SK-N-SH (cell line): Measurements from ENCODE around the gene YKT6. TPM values are rescaled to one million over a fixed set of nuclear protein-coding genes. Genes with fewer than 3 reads are reported as not detected.

Experiments used
- CTCF ChIA-PET: fragments of 300-600, 350-600 bp; formaldehyde crosslinking; extraction: SDS; loops from one replicate; lab custom pipeline; 2021; lab: Yijun Ruan, JAX
- POLR2A ChIA-PET: fragments of 350-600 bp; sonication (Branson Sonifier 250); formaldehyde crosslinking; extraction: SDS; loops from one replicate; lab custom pipeline; 2020; ENCODE audit warnings: antibody characterized with exemption, inconsistent platforms; lab: Yijun Ruan, JAX
- DNase-seq: peaks from one replicate; pipeline ENCODE4 v3.0.0; 2012
- H2AFZ ChIP-seq: fragments of 200-600 bp; sonication (generic); 2 replicates; pipeline ENCODE4 v1.8.1; 2016; ENCODE audit warnings: antibody characterized with exemption, mild to moderate bottlenecking, low read depth
- H3F3A ChIP-seq: fragments of 200-600 bp; sonication (generic); replicated peaks from 2 replicates; pipeline ENCODE3; 2016; ENCODE audit warnings: antibody characterized with exemption, mild to moderate bottlenecking; ENCODE audit not compliant: insufficient read depth
- H3K27ac ChIP-seq, 2 experiments: fragments of 200-500 bp in 1 of 2; fragments of 200-600 bp in 1 of 2; sonication (Bioruptor generic) in 1 of 2; sonication (generic), shearing (Covaris generic) in 1 of 2; 2 replicates each; pipeline versions ENCODE4 v1.5.1 to v1.6.1; 2014 to 2016; ENCODE audit warnings: low read depth in 2 of 2, inconsistent platforms in 1 of 2, low read length in 1 of 2, mild to moderate bottlenecking in 1 of 2, mixed read lengths in 1 of 2
- H3K27me3 ChIP-seq: fragments of 200-600 bp; sonication (generic), shearing (Covaris generic); 2 replicates; pipeline ENCODE4 v1.6.1; 2016; ENCODE audit warnings: mixed run types; ENCODE audit not compliant: insufficient read depth
- H3K36me3 ChIP-seq, 2 experiments: fragments of 200-500 bp in 1 of 2; fragments of 200-600 bp in 1 of 2; sonication (Bioruptor generic) in 1 of 2; sonication (generic) in 1 of 2; replicated peaks in 1 of 2; 2 replicates each; pipeline versions ENCODE3 to v1.5.1; 2014 to 2016; ENCODE audit warnings: low read length in 1 of 2, mild to moderate bottlenecking in 1 of 2; ENCODE audit not compliant: insufficient read depth in 2 of 2, control insufficient read depth in 1 of 2
- H3K4me1 ChIP-seq, 2 experiments: fragments of 200-500 bp in 1 of 2; fragments of 200-600 bp in 1 of 2; sonication (Bioruptor generic) in 1 of 2; sonication (generic), shearing (Covaris generic) in 1 of 2; 2 replicates each; pipeline versions ENCODE4 v1.5.1 to v1.6.1; 2014 to 2016; ENCODE audit warnings: low read depth in 1 of 2, low read length in 1 of 2, mixed run types in 1 of 2; ENCODE audit not compliant: insufficient read depth in 2 of 2, control insufficient read depth in 1 of 2
- H3K4me2 ChIP-seq: fragments of 200-600 bp; sonication (generic), shearing (Covaris generic); 2 replicates; pipeline ENCODE4 v1.6.1; 2017; ENCODE audit warnings: mixed run types
- H3K4me3 ChIP-seq, 2 experiments: fragments of 200-500 bp in 1 of 2; fragments of 200-600 bp in 1 of 2; sonication (Bioruptor generic) in 1 of 2; sonication (generic), shearing (Covaris generic) in 1 of 2; 2 replicates each; pipeline versions ENCODE4 v1.5.1 to v1.8.1; 2014 to 2016; ENCODE audit warnings: low read depth in 2 of 2, inconsistent platforms in 1 of 2, low read length in 1 of 2, mild to moderate bottlenecking in 1 of 2, mixed read lengths in 1 of 2, moderate library complexity in 1 of 2
- H3K79me2 ChIP-seq: fragments of 200-600 bp; sonication (generic); 2 replicates; pipeline ENCODE4 v1.8.1; 2017; ENCODE audit warnings: mild to moderate bottlenecking; ENCODE audit not compliant: insufficient read depth
- H3K9ac ChIP-seq: fragments of 200-600 bp; sonication (generic); 2 replicates; pipeline ENCODE4 v1.6.1; 2017; ENCODE audit warnings: mixed run types
- H3K9me2 ChIP-seq: fragments of 200-600 bp; sonication (generic); 2 replicates; pipeline ENCODE4 v1.6.1; 2017; ENCODE audit warnings: mixed run types
- H3K9me3 ChIP-seq: fragments of 200-600 bp; sonication (generic); 2 replicates; pipeline ENCODE4 v1.6.1; 2017; ENCODE audit warnings: mixed run types, mild to moderate bottlenecking, moderate library complexity
- H4K20me1 ChIP-seq: fragments of 200-600 bp; sonication (generic); 2 replicates; pipeline ENCODE4 v1.6.1; 2017; ENCODE audit warnings: mild to moderate bottlenecking, mixed run types; ENCODE audit not compliant: insufficient read depth
- ELF1 ChIP-seq: IDR thresholded peaks from 2 replicates; pipeline ENCODE4 v1.4.0; 2012
- FOSL2 ChIP-seq: IDR thresholded peaks from 2 replicates; pipeline ENCODE4 v1.4.0; 2012; ENCODE audit warnings: low read depth, mild to moderate bottlenecking, moderate library complexity, borderline replicate concordance
- FOXJ3 ChIP-seq: sonication (generic); formaldehyde crosslinking; IDR thresholded peaks from 2 replicates; pipeline ENCODE4 v1.5.1; 2020; ENCODE audit warnings: mild to moderate bottlenecking, missing genetic modification reagents
- FOXM1 ChIP-seq: IDR thresholded peaks from 2 replicates; pipeline ENCODE4 v1.4.0; 2012; ENCODE audit warnings: low read depth, mild to moderate bottlenecking
- MAX ChIP-seq: IDR thresholded peaks from 2 replicates; pipeline ENCODE4 v1.4.0; 2012; ENCODE audit warnings: low read depth
- MEF2A ChIP-seq: IDR thresholded peaks from 2 replicates; pipeline ENCODE4 v1.4.0; 2012; ENCODE audit warnings: low read depth, borderline replicate concordance
- MXI1 ChIP-seq: IDR thresholded peaks from 2 replicates; pipeline ENCODE4 v1.6.1; 2012; ENCODE audit warnings: mild to moderate bottlenecking, low read depth, low read length, improper control_type of control experiment
- NFIC ChIP-seq: IDR thresholded peaks from 2 replicates; pipeline ENCODE4 v1.4.0; 2012; ENCODE audit warnings: borderline replicate concordance
- POLR2AphosphoS5 ChIP-seq: IDR thresholded peaks from 2 replicates; pipeline ENCODE4 v1.6.1; 2012; ENCODE audit warnings: low read depth, low read length
- RAD21 ChIP-seq: IDR thresholded peaks from 2 replicates; pipeline ENCODE4 v1.6.1; 2012; ENCODE audit warnings: mild to moderate bottlenecking, low read length
- RCOR1 ChIP-seq: fragments of 150-350 bp; IDR thresholded peaks from 2 replicates; pipeline ENCODE4 v1.6.1; 2017; ENCODE audit warnings: antibody characterized with exemption, low read length
- RXRA ChIP-seq: IDR thresholded peaks from 2 replicates; pipeline ENCODE4 v1.4.0; 2012; ENCODE audit warnings: low read depth, mild to moderate bottlenecking, borderline replicate concordance
- SMC3 ChIP-seq: IDR thresholded peaks from 2 replicates; pipeline ENCODE4 v1.6.1; 2012; ENCODE audit warnings: low read depth, low read length, improper control_type of control experiment
- TEAD4 ChIP-seq: IDR thresholded peaks from 2 replicates; pipeline ENCODE4 v1.4.0; 2012; ENCODE audit warnings: mild to moderate bottlenecking, borderline replicate concordance; ENCODE audit not compliant: insufficient read depth
- YY1 ChIP-seq: IDR thresholded peaks from 2 replicates; pipeline ENCODE4 v1.4.0; 2012; ENCODE audit warnings: low read depth, mild to moderate bottlenecking
- WGBS: methylation state at CpG from one replicate; pipeline ENCODE4 v1.1.6; 2017; ENCODE audit warnings: low lambda C conversion rate; 5-methylcytosine and 5-hydroxymethylcytosine counted together
- polyA plus RNA-seq, 3 experiments: library from polyadenylated mRNA; depleted of rRNA; stranded (reverse); fragments of >200 nt; gene quantifications; 2 replicates each; pipeline ENCODE4 v1.2.3, GENCODE V29; 2012
- TF ChIP-seq, protein P1 (sequence below): fragments of 200-600 bp; sonication (generic); IDR thresholded peaks from 2 replicates; pipeline ENCODE4 v1.6.1; 2017; ENCODE audit warnings: antibody characterized with exemption, mild to moderate bottlenecking, moderate library complexity
- TF ChIP-seq, protein P2 (sequence below): IDR thresholded peaks from 2 replicates; pipeline ENCODE4 v1.4.0; 2012; ENCODE audit warnings: low read depth, borderline replicate concordance

YKT6 gene
- polyA plus RNA-seq, 1 of the 3 experiments (the other 2 are of a cell fraction) = 170 TPM

DNA sequence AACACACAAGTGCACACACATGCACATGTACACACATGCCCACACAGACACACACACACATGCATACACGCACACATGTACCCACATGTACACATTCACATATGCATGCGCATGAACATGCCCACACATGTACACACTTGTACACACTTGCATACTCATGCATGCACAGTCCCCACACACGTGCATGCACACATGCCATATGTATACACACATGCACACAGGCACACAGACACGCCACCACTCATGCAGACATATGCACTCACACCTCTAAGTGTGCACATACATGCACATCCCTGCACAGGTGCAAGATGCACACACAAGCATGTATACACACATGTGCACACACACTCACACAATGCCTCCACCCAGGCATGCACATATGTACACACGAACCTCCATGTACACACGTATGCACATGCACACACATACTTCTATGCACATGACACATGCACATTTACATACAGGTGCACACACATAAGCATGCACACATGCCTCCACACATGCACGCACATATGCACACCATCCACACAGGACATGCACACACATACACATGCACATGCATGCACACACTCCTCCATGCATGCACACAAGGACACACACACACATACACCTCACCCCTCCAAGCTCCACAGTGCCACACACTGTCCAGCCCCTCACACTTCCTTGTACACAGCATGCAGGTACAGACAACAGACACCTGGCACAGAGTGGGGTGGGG, 45.8 kb downstream of the YKT6 start:
- Histone ChIP-seq H3K79me2 (no peaks in the 10 kb centered on the region), H3K36me3 (no peaks in the 10 kb centered on the region), H2AFZ (no peak overlapping the region), H3K4me2 (no peak overlapping the region), H3F3A (no peaks in the 10 kb centered on the region), H3K9ac (no peak overlapping the region), H3K27me3 (no peaks in the 10 kb centered on the region), H3K27ac (no peak overlapping the region), H3K4me3 (no peak overlapping the region), H3K9me3 (no peaks in the 10 kb centered on the region), H4K20me1 (no peaks in the 10 kb centered on the region), H3K9me2 (no peaks in the 10 kb centered on the region), H3K4me1 (peaks cover 0 to 12% of the 10 kb centered on the region in 2 experiments; a peak in 1 of 4 replicates)
- no peak for DNase-seq
- TF ChIP-seq RAD21 (no peak), NFIC (no peak), MEF2A (no peak), FOXJ3 (CRISPR knock-in tag) (no peak), YY1 (no peak), MAX (no peak), MXI1 (no peak), FOXM1 (no peak), POLR2AphosphoS5 (no peak), FOSL2 (no peak), SMC3 (no peak), RXRA (no peak), ELF1 (no peak), RCOR1 (no peak), TEAD4 (no peak)
- TF ChIP-seq, protein P1, sequence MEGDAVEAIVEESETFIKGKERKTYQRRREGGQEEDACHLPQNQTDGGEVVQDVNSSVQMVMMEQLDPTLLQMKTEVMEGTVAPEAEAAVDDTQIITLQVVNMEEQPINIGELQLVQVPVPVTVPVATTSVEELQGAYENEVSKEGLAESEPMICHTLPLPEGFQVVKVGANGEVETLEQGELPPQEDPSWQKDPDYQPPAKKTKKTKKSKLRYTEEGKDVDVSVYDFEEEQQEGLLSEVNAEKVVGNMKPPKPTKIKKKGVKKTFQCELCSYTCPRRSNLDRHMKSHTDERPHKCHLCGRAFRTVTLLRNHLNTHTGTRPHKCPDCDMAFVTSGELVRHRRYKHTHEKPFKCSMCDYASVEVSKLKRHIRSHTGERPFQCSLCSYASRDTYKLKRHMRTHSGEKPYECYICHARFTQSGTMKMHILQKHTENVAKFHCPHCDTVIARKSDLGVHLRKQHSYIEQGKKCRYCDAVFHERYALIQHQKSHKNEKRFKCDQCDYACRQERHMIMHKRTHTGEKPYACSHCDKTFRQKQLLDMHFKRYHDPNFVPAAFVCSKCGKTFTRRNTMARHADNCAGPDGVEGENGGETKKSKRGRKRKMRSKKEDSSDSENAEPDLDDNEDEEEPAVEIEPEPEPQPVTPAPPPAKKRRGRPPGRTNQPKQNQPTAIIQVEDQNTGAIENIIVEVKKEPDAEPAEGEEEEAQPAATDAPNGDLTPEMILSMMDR = no peak
- TF ChIP-seq, protein P2, sequence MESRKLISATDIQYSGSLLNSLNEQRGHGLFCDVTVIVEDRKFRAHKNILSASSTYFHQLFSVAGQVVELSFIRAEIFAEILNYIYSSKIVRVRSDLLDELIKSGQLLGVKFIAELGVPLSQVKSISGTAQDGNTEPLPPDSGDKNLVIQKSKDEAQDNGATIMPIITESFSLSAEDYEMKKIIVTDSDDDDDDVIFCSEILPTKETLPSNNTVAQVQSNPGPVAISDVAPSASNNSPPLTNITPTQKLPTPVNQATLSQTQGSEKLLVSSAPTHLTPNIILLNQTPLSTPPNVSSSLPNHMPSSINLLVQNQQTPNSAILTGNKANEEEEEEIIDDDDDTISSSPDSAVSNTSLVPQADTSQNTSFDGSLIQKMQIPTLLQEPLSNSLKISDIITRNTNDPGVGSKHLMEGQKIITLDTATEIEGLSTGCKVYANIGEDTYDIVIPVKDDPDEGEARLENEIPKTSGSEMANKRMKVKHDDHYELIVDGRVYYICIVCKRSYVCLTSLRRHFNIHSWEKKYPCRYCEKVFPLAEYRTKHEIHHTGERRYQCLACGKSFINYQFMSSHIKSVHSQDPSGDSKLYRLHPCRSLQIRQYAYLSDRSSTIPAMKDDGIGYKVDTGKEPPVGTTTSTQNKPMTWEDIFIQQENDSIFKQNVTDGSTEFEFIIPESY = no peak
- 67% methylated on average over 7 of the region's 7 CpGs for WGBS
- POLR2A ChIA-PET = no interaction called here
- CTCF ChIA-PET = no interaction called here
